Thoracic aorta (tissue), 2 donors: ENCODE data around the gene TTLL11. TPM values are rescaled to one million over a fixed set of nuclear protein-coding genes. Genes with fewer than 3 reads are reported as not detected.

Experiments used
- ATAC-seq: fragments of 150-250 bp; one replicate; pipeline ENCODE4 v1.8.0; 2017; ENCODE audit warnings: low read depth; ENCODE audit not compliant: insufficient number of reproducible peaks, low FRiP score
- DNase-seq: peaks from one replicate; pipeline ENCODE4 v3.0.0-alpha.2; 2020; ENCODE audit warnings: low spot score
- H3K27ac ChIP-seq, 2 donors: fragments of 200-600 bp; sonication (generic); 1 replicate in 1 of 2; 2 replicates in 1 of 2; pipeline ENCODE4 v1.5.1; 2016; ENCODE audit warnings: mild to moderate bottlenecking in 2 of 2, moderate library complexity in 2 of 2
- H3K27me3 ChIP-seq: fragments of 200-600 bp; sonication (generic); replicated peaks from 2 replicates; pipeline ENCODE4 v1.6.0; 2016; ENCODE audit warnings: mild to moderate bottlenecking; ENCODE audit not compliant: insufficient read depth
- H3K36me3 ChIP-seq: fragments of 200-600 bp; sonication (generic); one replicate; pipeline ENCODE4 v1.5.1; 2016
- H3K4me1 ChIP-seq, 2 donors: fragments of 200-600 bp; sonication (generic); 1 replicate in 1 of 2; 2 replicates in 1 of 2; pipeline versions ENCODE4 v1.5.1 to v1.6.0; 2016; ENCODE audit warnings: low read depth in 2 of 2, mild to moderate bottlenecking in 1 of 2; ENCODE audit not compliant: control insufficient read depth in 1 of 2
- H3K4me3 ChIP-seq: fragments of 200-600 bp; sonication (generic); 2 replicates; pipeline ENCODE4 v1.5.1; 2016; ENCODE audit warnings: mild to moderate bottlenecking
- H3K9me3 ChIP-seq: fragments of 200-600 bp; sonication (generic); 2 replicates; pipeline ENCODE4 v1.5.1; 2016
- total RNA-seq, 2 donors: library from RNA; depleted of rRNA; stranded (reverse); fragments of >200 nt; gene quantifications; one replicate each; pipeline versions ENCODE4 v1.1.0 to v1.2.3, GENCODE V29; 2016
- TF ChIP-seq, protein P1 (sequence below): fragments of 200-600 bp; sonication (generic); IDR thresholded peaks from one replicate; pipeline ENCODE4 v1.5.1; 2019; ENCODE audit warnings: antibody characterized with exemption

Gene TTLL11
- total RNA-seq, 2 donors from 2014 or later, result 25.7 to 31.2 TPM

DNA sequence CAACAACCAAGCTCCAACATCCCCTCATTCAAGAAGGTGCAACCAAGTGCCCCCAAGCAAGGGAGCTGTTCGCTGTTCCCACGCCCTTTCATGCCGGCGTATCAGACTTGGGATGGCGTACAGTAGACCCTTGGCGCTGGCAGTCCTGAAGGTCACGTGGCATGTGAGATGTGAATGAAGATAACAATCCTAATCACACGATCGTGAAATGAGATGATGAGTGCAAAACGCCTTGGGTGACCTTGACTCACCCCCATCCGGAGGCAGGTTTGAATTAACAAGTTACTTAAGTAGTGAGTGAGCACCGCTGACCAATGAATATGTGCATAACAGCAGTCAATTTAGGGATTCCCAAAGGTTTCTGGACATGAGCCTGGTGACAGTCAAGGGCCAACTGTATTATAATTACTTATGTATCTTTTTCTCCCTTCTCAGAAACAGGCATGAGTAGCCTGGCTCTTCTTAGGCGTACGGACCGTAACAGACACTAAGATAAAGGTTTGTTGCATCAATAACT lies 150.2 kb downstream of the TTLL11 start:
- DNase-seq, result no peak
- TF ChIP-seq, protein P1, sequence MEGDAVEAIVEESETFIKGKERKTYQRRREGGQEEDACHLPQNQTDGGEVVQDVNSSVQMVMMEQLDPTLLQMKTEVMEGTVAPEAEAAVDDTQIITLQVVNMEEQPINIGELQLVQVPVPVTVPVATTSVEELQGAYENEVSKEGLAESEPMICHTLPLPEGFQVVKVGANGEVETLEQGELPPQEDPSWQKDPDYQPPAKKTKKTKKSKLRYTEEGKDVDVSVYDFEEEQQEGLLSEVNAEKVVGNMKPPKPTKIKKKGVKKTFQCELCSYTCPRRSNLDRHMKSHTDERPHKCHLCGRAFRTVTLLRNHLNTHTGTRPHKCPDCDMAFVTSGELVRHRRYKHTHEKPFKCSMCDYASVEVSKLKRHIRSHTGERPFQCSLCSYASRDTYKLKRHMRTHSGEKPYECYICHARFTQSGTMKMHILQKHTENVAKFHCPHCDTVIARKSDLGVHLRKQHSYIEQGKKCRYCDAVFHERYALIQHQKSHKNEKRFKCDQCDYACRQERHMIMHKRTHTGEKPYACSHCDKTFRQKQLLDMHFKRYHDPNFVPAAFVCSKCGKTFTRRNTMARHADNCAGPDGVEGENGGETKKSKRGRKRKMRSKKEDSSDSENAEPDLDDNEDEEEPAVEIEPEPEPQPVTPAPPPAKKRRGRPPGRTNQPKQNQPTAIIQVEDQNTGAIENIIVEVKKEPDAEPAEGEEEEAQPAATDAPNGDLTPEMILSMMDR, result no peak
- Histone ChIP-seq H3K27me3 (no peaks in the 10 kb centered on the region), H3K36me3 (no peaks in the 10 kb centered on the region), H3K4me3 (no peak overlapping the region), H3K9me3 (no peaks in the 10 kb centered on the region), H3K27ac (no peak overlapping the region), H3K4me1 (peaks cover 0 to 24% of the 10 kb centered on the region in 2 donors)
- ATAC-seq, result no peak

DNA sequence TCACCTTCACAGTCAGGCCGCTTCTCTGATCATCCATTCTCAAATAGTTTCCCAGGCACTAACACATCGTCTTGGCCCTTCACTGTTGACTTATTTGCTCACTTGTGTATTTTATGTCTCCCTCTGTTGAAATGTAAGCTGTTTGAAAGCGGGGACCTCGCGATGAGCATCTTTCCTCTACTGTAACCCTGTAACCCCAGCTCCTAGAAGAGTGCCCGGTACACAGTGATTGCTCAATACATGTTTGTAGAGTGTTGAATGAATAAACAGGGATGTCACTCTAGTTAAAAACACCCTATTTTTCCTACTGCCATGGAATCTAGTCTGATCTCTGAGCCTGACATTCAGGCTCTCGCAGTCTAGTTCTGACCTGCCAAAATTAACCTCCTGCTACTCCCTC lies 150.8 kb downstream of the TTLL11 start:
- Histone ChIP-seq H3K27ac (no peak overlapping the region), H3K36me3 (no peaks in the 10 kb centered on the region), H3K27me3 (no peaks in the 10 kb centered on the region), H3K4me1 (peaks cover 0 to 24% of the 10 kb centered on the region in 2 donors), H3K4me3 (no peak overlapping the region), H3K9me3 (no peaks in the 10 kb centered on the region)
- TF ChIP-seq, protein P1, result no peak
- ATAC-seq (no peak), DNase-seq (no peak)

DNA sequence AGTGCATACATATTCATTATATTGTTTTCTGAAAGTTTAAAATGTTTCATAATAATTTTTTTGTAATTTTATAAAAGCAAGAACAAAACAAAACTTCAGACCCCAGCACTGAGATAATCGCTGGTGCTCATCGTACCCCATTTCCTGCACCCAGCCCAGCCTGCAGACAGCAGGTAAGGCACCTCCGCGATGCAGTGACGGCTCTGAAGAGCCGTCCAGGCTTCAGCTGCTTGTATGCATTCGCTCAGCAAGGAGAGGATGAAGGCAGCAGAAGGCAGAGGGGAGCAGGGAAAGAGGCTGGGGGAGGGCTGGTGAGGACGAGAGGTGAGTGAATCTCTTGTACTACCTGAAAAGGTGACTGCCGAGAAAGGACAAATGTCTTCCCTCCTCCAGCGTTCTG lies 153.5 kb downstream of the TTLL11 start:
- TF ChIP-seq, protein P1, result no peak
- Histone ChIP-seq H3K36me3 (no peaks in the 10 kb centered on the region), H3K27ac (no peak overlapping the region), H3K4me1 (peaks cover 0 to 6% of the 10 kb centered on the region in 2 donors), H3K27me3 (no peaks in the 10 kb centered on the region), H3K9me3 (no peaks in the 10 kb centered on the region), H3K4me3 (no peak overlapping the region)
- ATAC-seq (no peak), DNase-seq (no peak)

DNA sequence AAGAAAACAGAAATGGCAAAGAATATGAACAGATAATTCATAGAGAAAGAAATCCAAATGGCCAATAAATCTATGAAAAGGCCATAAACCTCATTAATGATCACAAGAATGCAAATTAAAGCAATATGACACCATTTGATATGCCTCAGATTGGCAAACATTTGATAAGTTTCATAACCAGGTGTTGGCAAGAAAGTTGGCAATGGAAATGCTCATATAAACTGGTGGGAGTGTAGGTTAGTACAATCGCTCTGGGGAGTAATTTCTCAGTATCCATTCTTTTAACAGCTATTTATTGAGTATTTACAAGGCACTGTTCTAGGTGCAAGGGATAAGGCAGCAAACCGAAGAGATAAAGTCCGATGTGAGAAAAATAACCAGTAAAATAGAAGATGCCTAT lies 154.5 kb downstream of the TTLL11 start:
- no peaks in the 10 kb centered on the region for H3K27me3 ChIP-seq
- ATAC-seq, result no peak
- H3K36me3 ChIP-seq, result no peaks in the 10 kb centered on the region
- DNase-seq, result no peak
- no peak overlapping the region for H3K4me3 ChIP-seq
- TF ChIP-seq, protein P1, result no peak
- no peak overlapping the region for H3K27ac ChIP-seq
- H3K9me3 ChIP-seq, result no peaks in the 10 kb centered on the region
- no peaks in the 10 kb centered on the region for H3K4me1 ChIP-seq

DNA sequence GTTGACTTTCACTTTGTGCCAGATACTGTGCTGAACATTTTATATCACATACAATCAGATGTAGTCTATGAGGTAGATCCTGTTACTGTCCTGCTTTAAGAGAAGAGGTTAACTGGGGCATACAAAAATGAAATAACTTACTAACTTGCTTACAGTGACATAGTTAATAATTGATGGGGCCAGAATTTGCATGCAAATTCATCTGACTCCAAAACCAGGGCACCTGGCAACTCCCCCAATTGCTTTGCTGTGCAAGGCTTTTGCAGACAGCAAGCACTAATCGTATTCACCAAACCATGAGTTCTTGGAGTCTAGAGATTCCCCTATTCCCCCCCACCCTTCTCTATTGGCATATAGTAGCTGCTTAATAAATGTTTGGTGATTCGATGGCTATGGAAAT lies 155.9 kb downstream of the TTLL11 start:
- no peak overlapping the region for H3K4me3 ChIP-seq
- no peaks in the 10 kb centered on the region for H3K4me1 ChIP-seq
- H3K36me3 ChIP-seq, result no peaks in the 10 kb centered on the region
- DNase-seq (no peak), ATAC-seq (no peak)
- H3K27ac ChIP-seq, result no peak overlapping the region
- TF ChIP-seq, protein P1, result no peak
- no peaks in the 10 kb centered on the region for H3K9me3 ChIP-seq
- H3K27me3 ChIP-seq, result no peaks in the 10 kb centered on the region
